Breast epithelium (tissue), 3 donors: ENCODE results near the gene STXBP1.

ENCODE experiments used
- CTCF ChIP-seq, 3 donors: fragments of 450-650 bp; IDR thresholded peaks; one replicate each; pipeline ENCODE4 v1.5.1; 2016 to 2017; ENCODE audit warnings: antibody characterized with exemption in 3 of 3, mild to moderate bottlenecking in 3 of 3, moderate library complexity in 3 of 3
- POLR2A ChIP-seq: fragments of 450-650 bp; IDR thresholded peaks from one replicate; pipeline ENCODE4 v1.6.1; 2016; ENCODE audit warnings: antibody characterized with exemption, mild to moderate bottlenecking, moderate library complexity
- POLR2AphosphoS5 ChIP-seq, 3 donors: sonication (generic); formaldehyde crosslinking; IDR thresholded peaks; one replicate each; pipeline ENCODE4 v1.6.1; 2017; ENCODE audit warnings: antibody characterized with exemption in 3 of 3

DNA sequence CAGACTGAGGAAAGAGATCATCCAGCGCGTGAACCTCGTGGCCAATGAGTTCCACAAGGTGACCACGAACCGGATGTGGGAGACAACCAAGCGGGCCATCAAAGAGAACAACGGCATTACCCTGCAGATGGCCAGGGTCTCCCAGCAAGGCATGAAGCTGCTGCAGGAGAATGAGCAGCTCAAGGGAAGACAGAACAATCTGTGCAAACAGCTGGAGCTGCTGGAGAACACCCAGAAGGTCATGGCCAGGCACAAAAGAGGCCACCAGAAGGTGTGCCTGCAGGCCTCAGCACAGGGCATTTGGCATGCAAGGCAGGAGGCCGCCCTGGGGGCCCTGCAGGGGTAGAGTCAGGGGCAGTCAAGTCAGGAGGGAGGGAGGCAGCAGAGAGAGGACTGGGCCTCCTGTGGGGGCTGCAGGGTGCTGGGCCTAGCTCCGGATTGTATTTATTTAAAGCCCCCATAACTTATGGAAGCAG is 99.2 kb downstream of the STXBP1 start:
- no peak for TF ChIP-seq CTCF (IDR thresholded peaks at IDR 0.05)
- no peak for TF ChIP-seq POLR2A
- no peak for TF ChIP-seq POLR2AphosphoS5 (IDR thresholded peaks at IDR 0.05)
